ENCODE data around the gene CACHD1.
"Not testable (repeated sequence)": the region's sequence is repeated elsewhere in the genome, so short reads cannot be mapped to it uniquely, and the experiment has no call there.

CACHD1 gene

DNA sequence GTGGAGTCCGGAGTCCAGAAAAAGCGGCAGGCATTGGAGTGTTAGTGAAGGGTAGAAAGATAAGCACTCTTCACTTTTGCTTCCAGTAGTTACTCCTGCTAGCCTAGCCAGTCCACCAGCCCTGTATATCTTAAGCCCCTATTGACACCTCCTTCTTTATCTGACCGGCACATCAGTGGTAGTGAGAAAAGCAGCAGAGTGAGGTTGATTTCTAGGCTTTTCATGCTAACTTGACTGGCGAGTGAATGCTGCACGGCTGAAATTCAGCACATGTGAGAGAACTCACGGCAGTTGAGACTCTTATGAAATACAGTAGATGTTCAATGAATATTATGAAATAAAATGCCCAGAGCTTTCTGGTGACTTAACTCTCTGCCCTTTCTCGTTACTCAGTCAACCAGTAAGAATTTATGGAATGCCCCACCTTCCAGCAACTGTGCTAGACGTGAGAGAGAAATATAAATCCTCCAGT, 128.2 kb downstream of the CACHD1 start:
- DNase-seq, result no peak

DNA sequence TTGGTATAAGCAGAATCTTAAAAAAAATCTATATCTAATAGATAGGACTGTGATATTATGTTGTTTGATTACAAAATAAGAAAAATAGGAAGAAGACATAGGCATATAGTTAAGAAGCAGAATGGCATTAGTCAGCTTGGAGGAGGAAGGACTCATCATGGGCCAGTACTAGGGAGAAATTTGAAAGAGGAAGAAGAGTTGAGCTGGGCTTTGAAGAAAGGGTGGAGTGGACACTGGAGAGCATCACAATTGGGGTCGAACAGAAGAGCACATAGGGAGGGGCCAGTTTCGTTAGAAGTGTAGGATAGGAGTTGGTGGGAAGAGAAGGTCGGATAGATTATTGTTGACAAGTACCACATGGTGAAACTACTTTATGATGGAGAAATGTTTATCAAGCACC, 129.3 kb downstream of the CACHD1 start:
- DNase-seq, result no peak

DNA sequence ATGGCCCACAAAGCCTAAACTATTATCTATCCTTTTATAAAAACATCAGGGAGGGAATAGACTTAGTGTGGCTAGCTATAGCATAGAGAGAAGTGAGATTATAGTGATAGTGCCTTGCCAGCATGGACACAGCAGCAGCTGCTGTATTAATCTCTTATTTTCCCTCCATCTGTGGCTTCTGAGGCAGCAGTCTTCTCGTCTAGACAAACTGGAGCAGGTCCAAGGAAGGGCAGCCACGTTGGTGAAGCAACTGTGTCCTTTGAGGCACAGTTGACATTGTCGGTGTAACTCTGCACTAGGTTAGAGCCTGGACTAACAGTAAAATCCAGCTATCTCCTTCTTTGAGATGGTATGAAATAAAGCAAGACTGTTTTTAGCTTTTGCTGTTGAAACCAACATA, 131.3 kb downstream of the CACHD1 start:
- DNase-seq, result no peak

DNA sequence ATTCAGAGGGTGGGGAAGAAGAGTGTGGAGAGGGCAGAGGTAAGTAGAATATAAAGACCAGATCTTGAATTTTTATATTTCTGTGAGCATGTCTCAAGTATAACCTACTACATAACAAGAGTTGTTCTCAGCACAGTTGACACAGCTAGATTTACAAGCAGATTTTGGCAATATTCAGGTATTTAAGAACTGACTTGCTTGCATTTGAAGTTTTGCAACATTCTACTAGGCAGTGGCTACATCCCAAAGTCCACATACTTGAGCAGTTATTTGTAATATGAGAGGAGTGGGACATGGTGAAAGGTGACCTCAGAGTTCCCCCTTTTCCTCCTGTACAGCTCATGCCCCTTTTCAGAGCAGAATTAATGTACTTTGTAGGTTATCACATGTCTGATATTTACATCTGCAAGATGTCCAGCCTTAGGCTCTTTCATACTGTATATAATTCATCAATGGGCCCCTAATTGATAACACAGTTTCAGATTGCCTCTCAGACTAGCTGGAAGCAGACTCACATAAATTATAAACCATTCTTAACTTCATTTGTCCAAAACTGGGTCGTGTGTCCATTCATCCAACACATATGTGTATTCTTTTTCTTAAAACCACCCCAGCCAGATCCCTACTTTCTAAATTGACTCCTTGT, 138.2 kb downstream of the CACHD1 start:
- DNase-seq, result no peak

DNA sequence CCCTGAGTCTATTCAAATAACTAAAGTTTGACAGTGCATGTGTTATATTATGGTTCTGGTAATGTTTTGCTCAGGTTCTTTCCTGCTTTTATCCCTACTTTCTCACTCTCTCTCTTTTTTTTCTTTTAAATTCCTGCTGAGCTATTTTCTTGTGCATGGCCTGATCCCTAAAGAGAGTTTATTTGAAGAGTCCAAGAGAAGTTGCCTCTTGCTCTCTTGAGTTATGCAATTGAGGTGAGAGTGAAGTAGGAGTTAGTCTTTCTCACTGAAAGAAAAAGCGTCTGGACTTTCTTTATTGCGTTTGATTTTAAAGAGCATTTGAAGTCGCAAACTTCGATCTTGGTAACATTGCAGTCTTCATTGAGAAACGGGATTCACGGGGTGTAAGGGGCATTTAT, 138.7 kb downstream of the CACHD1 start:
- DNase-seq, result no peak

DNA sequence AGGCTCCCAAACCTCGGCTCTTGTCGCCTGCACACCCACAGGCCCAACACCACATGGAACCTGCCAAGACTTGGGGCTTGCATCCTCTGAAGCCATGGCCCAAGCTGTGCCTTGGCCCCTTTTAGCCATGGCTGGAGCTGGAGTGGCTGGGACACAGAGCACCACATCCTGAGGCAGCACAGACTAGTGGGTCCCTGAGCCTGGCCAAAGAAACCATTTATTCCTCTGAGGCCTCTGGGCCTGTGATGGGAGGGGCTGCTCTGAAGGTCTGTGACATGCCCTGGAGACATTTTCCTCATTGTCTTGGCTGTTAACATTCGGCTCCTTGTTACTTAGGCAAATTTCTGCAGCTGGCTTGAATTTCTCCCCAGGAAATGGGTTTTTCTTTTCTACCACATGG, 141.0 kb downstream of the CACHD1 start:
- DNase-seq, result not testable (repeated sequence)

DNA sequence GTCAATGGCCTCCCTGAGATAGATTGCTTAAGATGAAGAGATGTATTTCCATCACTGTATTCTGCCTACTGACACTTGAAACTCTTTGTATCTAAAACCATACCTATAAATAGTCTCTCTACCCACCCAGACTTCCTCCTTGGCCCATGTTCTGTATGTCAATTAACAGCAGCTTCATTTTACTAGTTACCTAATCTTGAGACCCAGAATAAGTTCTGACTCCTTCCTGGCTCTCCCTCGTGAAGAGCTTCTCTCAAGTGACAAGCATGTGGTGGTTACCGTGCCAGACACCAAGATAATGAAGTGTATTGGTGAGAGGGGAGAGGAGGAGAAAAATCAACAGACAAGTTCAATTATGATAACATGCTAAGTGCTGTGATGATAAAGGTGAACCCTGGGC, 146.1 kb downstream of the CACHD1 start:
- DNase-seq, result no peak

DNA sequence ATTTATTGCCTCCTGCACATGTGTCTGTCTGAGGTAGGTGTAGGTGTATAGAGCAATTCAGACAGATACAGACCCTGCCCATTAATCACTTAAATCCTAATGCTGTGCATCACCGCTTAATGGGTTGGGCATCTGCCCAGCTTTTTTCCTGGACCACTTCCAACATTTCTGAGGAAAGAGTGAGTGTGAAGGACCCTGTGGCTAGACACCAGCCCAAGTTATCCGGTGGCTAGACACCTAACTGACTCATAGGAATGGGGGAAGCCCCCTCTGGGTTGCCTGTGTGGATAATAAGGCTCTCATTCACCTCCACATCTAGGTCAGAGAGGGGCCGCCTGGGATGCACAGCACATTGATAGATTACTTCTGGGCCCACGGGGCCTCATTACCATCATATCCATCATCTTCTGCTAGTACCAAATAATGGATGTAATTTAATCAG, 153.8 kb downstream of the CACHD1 start:
- no peak for DNase-seq

DNA sequence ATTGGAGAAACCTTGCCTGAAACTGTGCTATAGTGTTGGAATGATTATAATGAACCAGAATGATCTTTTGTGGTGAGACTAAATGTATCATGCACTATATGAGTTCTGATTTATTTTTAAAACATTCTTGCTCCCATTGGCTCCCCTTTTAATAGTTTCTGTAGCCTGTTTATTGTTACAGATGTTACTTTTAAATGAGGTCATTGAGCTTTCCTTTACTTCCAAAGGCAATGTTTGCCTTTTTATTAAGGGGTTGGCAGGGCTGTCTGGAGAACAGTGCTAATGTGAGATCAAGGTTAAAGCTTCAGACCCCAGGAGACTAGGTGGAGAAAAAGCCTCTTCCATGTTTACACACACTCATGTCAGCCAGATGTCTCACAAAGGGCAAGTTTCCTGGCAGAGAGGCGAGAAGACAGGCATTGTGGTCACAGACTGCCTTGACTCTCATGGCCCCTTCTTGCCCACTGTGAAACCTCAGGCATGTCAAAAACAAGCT, 154.3 kb downstream of the CACHD1 start:
- DNase-seq, result no peak

DNA sequence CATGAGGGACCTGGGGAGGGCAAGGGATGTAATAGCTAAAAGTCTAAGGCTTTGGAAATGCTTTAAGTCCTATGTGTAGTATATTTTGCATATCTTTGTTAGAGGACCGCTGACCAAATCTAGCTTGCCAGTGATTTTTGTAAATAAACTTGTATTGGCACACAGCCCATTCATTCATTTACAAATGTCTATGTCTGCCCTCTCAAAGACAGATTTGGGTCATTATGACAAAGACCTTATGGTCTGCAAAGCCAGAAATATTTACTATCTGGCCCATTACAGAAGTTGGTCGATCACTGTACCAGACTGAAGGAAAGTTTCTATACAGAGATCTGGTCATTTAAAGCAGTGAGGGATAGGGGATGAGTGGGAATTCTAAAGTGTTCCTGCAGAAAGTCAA, 154.9 kb downstream of the CACHD1 start:
- no peak for DNase-seq

DNA sequence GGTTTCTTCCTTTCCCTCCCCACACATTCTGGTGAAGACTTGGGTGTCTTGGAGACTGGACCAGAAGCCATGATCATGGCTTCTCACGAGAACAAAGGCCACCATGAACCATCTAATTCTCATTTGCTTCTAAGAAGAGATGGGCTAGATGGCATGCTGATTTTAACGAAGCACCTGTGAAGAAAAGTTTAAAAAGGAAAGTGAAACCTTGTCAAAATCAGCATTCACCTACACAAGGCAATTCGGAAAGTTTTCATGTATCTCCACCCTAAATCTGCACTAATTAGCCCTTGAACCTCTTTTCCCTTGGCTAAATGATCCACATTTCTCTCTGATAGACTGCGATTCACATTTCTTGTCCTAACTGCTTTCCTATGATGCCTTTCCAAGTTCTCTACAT, 160.7 kb downstream of the CACHD1 start:
- DNase-seq, result no peak

DNA sequence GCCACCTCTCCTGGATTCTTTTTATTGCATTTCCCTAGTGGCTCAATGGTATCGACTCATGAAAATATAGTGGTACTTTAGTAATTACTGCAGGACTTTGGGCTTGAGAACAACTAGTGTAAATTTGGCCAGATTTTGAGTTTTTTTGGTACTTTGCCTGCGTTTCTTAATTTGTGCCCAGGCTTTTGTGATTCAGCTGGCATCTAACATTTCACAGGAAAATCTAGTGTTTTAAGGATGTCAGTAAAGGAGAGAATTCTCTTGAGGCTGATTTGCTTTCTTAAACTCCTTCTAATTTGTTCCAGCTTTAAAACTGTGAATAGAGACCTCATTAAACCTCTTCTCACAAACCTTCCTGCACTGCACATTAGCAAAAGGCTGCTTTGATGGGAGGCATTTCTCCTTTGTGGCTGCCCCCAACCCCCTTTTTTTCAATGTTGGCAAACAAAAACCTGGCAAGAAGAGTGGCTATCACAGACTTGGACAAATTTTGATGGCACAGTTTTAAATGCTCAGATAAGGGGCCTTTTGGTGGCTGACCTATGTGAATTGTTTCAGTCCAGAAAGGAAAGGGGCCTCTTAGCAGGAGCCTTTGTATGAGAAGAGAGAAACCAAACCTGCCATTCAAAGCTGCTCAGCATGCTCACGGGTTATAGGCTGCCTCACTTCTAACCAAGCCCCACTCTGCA, 161.6 kb downstream of the CACHD1 start:
- no peak for DNase-seq

DNA sequence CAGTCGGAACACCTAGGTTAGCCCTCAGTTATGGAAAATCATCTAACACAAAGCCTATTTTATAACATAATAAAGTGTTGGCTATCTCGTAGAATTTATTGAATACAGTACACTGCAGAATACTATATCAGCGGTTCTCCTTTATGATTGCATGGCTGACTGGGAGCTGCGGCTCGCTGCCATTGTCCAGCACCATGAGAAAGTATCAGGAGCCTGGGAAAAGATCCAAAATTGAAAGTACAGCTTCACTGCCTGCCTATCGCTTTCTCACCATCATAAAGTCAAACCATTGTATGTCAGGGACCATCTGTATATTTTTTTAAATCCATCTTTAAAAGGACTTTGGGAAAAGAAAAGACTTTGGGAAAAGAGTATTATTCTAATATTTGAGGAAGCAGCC, 163.0 kb downstream of the CACHD1 start:
- no peak for DNase-seq

DNA sequence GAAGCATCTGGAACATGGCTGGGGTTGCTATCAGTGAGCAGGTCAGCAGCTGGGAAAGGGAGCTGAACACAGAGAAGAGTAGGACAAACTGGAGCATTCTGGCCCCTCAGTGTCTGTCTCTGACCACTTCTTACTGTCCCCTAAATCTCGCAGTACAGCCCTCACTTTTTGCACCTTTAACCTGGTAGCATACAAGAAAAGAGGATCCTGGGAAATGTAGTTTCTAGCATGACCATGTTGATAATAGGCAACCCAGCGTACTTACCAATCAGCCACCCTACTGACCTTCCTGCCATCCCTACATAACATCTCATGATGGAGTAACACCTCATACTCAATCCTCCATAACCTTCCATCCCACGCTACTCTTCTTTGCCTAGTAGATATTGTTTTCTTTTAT, 175.8 kb downstream of the CACHD1 start:
- no peak for DNase-seq

DNA sequence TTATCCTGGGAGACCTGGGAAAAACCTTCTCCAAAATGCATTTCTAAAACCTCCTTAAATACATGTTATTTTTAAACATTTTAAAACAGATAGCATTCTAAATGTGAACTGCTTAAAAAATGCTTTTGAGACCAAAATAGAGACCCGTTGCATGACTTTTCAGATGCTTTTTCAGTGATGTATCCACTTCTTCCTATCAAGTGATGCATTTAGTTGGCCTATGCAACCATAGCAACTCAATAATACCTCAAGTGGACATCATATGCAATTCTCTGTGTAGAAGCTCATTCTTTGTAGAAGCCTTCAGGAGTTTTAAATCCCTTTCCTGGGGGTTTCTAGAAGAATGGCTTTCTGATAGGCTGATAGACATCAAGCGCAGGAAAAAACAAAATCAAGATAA, 180.5 kb downstream of the CACHD1 start:
- DNase-seq, result no peak

DNA sequence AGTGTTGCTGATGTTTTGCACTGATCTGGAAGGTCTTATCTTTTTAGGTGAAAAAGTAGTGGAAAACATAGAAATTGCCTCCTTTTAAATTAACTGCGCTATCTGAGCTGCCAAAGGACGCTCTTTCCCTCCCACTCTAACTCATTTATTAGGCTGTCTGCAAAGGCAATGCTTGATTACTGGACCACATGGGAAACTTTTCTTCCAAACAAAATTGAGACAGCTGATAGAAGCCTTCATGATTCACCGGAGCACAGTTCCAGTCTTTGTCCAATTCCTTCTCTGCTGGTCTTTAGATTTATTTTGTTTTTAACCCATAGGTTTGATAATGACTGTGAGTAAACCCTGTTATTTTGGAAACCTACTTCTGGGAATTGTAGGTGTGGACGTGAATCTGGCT, 181.9 kb downstream of the CACHD1 start:
- DNase-seq, result no peak

DNA sequence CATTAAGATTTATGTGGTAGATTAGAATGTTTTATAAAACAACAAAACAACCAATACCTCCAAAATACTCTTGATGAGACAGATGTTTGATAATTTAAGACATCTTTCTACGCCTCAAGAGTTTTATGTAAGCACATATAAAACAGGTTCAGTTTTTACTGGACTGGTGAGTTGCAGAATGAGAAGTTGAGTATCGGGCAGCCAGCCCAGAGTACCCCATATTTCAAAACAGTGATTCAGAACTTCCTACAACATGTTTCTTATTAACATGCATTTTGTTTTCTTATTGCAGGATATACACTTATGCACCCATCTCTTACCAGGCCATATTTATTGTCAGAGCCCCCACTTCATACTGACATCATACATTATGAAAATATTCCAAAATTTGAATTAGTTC, 183.5 kb downstream of the CACHD1 start:
- no peak for DNase-seq

DNA sequence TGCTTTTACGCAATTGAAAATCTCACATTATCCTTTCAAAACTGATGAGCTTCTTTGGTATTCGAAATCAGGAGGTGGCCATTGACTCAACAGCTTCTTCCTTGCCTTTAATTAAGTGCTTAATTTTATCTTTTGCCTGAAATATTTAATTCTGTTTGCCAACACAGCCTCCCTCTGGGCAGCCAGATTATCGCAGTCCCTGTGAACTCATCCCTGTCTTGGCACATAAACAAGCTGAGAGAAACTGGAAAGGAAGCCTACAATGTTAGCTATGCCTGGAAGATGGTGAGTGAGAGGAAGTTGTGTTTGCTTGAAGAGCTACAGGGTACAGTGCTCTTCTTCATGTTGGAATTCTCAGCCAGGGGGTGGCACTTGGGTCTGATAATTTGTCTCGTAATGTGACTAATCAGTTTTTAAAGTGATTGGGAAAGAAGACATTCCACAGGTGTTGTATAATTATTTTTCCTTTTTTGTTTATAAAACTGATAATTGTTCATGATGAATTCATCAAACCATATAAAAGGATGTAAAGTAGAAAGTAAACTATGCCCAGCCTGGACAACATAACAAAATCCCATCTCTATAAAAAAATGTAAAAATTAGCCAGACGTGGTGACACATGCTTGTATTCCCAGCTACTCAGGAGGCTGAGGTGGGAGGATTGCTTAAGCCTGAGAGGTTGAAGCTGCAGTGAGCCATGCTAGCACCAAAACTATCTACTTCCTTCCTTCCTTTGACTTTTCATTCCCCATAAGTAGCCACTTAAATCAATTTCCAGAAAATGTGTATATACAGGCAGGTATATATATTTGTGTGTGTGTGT, 184.8 kb downstream of the CACHD1 start:
- DNase-seq, result no peak

DNA sequence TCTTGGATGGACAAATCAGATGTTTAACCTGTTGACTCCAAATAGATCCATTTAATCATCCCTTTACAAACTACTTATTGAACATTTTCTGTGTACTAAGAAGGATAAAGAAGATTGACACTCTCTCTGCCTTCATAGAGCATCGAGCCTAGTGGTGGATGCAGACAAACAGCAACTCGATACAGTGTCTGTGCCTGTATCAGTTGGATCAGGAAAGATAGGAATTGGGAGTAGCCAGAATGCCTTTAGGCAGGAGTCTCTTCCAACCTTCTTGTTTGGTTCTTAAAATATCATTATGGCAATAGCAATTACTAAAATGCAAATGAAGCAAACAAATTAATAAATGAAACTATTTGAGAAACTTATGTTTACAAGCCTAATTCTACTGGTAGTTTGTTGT, 185.9 kb downstream of the CACHD1 start:
- DNase-seq, result no peak

DNA sequence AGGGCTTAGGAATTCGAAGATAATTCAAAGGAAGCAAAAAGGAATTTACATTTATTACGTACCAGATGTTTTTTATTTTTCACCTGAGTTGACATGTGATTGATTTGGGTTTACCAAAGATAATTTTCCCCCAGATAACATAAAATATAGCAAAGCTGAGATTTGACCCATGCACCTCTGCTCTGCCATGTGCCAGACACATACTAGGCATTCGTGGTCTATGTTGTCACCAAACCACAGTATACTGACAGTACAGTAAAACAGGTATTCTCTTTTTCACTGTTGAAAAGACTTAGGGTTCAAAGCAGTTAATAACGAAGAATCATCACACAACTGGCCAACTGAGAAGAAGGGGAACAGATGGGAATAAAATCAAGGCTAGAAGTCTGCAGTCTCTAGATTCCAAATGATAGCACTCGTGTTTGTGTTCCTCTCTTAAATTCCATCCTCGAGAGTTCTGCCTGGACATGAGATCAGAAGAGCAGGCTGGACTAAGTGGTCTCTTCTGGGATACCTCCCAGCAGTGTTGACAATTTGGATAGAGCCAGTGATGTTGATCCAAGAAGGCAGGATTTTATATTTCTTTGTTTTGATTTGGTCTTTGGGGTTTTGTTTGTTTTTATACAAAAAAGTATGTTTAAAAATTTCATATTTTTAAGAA, 189.7 kb downstream of the CACHD1 start:
- DNase-seq, result no peak

DNA sequence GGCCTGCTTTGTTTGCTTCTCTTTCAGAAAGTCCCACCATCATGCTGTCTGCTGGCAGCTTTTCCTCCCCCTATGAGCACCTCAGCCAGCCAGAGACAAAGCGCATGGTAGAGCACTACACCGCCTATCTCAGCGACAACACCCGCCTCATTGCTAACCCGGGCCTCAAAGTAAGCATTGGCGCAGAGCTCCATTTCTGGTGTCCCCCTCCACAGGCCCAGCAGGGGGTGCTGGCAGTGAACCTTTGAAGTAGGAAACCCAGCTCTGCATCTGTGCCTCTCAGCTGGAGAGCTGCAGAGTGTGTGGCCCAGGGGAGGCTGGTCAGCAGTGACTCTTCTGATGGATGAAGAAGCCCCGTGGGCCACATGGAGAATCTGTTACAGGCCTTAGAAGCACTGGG, 193.7 kb downstream of the CACHD1 start:
- no peak for DNase-seq

DNA sequence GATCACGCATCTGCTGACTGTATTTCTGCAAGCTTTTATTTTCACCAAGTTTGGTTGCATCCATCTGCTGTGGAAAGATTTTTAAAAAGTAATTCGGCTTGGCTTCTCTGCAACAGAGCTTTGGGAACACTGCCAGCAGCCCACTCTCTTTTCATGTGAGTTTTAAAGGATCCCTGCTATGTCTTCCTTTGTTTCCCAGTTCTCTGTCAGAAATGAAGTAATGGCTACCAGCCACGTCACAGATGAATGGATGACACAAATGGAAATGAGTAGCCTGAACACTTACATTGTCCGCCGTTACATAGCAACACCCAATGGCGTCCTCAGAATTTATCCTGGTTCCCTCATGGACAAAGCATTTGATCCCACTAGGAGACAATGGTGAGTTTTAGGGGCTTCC, 194.4 kb downstream of the CACHD1 start:
- no peak for DNase-seq

DNA sequence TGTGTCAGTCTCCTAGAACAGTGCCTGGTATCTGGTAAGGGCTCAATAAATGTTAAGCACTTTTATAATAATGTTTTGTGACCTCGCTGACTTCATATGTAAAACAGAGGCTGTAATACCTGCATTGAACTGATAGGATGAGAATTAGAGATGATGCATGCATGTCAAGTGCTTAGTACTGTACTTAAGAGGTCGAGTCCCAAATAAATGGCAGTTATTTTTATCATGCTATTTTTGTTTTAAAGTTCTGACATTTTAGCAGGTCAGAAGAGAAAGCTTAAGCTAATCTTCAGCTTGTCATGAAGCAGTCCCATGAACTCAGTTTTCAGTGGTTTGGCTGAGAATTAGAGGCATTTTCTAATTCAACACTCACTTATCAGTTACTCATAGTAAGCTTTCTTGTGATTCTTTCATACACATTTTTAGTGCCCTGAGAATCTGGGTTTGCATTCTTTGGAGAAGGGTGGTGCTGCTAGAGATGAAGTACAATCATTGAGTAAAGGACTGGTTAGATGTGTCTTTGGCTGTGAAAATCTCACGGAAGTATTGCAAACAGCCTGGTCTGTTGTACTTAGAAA, 199.3 kb downstream of the CACHD1 start:
- DNase-seq, result no peak

All from GF-D8 (cell line).